OCI-LY1 (cell line): ENCODE measurements around the gene TCEAL7.

ENCODE experiments used
- H2AFZ ChIP-seq: fragments of 200-600 bp; sonication (generic), shearing (Covaris generic); 2 replicates; pipeline ENCODE4 v1.6.0; 2014; ENCODE audit warnings: antibody characterized with exemption, mild to moderate bottlenecking, low read length
- H3F3A ChIP-seq: fragments of 200-600 bp; sonication (generic), shearing (Covaris generic); 2 replicates; pipeline ENCODE4 v1.6.0; 2014; ENCODE audit warnings: mild to moderate bottlenecking, antibody characterized with exemption, low read length, moderate library complexity; ENCODE audit not compliant: insufficient read depth
- H3K27ac ChIP-seq: fragments of 200-600 bp; sonication (generic); 2 replicates; pipeline ENCODE4 v1.5.1; 2014; ENCODE audit warnings: low read length, mixed run types, mild to moderate bottlenecking, low read depth; ENCODE audit not compliant: poor library complexity, severe bottlenecking
- H3K27me3 ChIP-seq: fragments of 200-600 bp; sonication (generic); 2 replicates; pipeline ENCODE4 v1.6.0; 2014; ENCODE audit warnings: antibody characterized with exemption, mild to moderate bottlenecking, low read length, moderate library complexity; ENCODE audit not compliant: insufficient read depth
- H3K36me3 ChIP-seq: fragments of 200-600 bp; sonication (generic); 2 replicates; pipeline ENCODE4 v1.6.1; 2014; ENCODE audit warnings: mild to moderate bottlenecking, antibody characterized with exemption, low read length, moderate library complexity, mixed read lengths; ENCODE audit not compliant: insufficient read depth
- H3K4me1 ChIP-seq: fragments of 200-600 bp; sonication (generic); 2 replicates; pipeline ENCODE4 v1.5.1; 2014; ENCODE audit warnings: mild to moderate bottlenecking, low read length, moderate library complexity; ENCODE audit not compliant: insufficient read depth, severe bottlenecking
- H3K4me2 ChIP-seq: fragments of 200-600 bp; sonication (generic), shearing (Covaris generic); 2 replicates; pipeline ENCODE4 v1.6.1; 2014; ENCODE audit warnings: low read length
- H3K4me3 ChIP-seq: fragments of 200-600 bp; sonication (generic); 2 replicates; pipeline ENCODE4 v1.5.1; 2014; ENCODE audit warnings: low read length, low read depth, mild to moderate bottlenecking, mixed read lengths; ENCODE audit not compliant: poor library complexity, severe bottlenecking
- H3K79me2 ChIP-seq: fragments of 200-600 bp; shearing (Covaris generic); 2 replicates; pipeline ENCODE4 v1.6.1; 2016; ENCODE audit warnings: mixed run types, low read length, mixed read lengths; ENCODE audit not compliant: insufficient read depth
- H3K9ac ChIP-seq: fragments of 200-600 bp; sonication (generic), shearing (Covaris generic); 2 replicates; pipeline ENCODE4 v1.6.1; 2014; ENCODE audit warnings: mild to moderate bottlenecking, low read length, mixed read lengths
- H3K9me2 ChIP-seq: fragments of 200-600 bp; sonication (generic), shearing (Covaris generic); 2 replicates; pipeline ENCODE4 v1.6.1; 2014; ENCODE audit warnings: low read depth, mild to moderate bottlenecking, low read length, mixed read lengths
- H3K9me3 ChIP-seq: fragments of 200-600 bp; shearing (Covaris generic); 2 replicates; pipeline ENCODE4 v1.6.1; 2014; ENCODE audit warnings: low read length, mixed read lengths
- H4K20me1 ChIP-seq: fragments of 200-600 bp; sonication (generic), shearing (Covaris generic); 2 replicates; pipeline ENCODE4 v1.6.0; 2016; ENCODE audit warnings: mild to moderate bottlenecking, low read length; ENCODE audit not compliant: insufficient read depth
- CTCF ChIP-seq: fragments of 200-600 bp; sonication (generic), shearing (Covaris generic); IDR thresholded peaks from 2 replicates; pipeline ENCODE4 v1.5.1; 2017; ENCODE audit warnings: mild to moderate bottlenecking, antibody characterized with exemption, low read length, moderate library complexity, mixed read lengths
- EZH2 ChIP-seq: fragments of 200-600 bp; sonication (generic), shearing (Covaris generic); IDR thresholded peaks from 2 replicates; pipeline ENCODE4 v1.8.0; 2017; ENCODE audit warnings: borderline replicate concordance, mixed run types, mild to moderate bottlenecking, antibody characterized with exemption, low read length, moderate library complexity, mixed read lengths

TCEAL7 gene

GRCh38 chrX:103376979-103377324 is 46.9 kb downstream of the TCEAL7 start:
- Histone ChIP-seq H3K9ac (no peak overlapping the region), H3K27ac (no peak overlapping the region), H3K79me2 (no peaks in the 10 kb centered on the region), H3K9me2 (no peaks in the 10 kb centered on the region), H3K4me1 (no peaks in the 10 kb centered on the region), H3K36me3 (no peaks in the 10 kb centered on the region), H3F3A (no peaks in the 10 kb centered on the region), H4K20me1 (no peaks in the 10 kb centered on the region), H3K4me3 (peak overlapping the region; percentile 48), H3K4me2 (peak overlapping the region; percentile 29; the same call in 1 of the 2 replicates), H2AFZ (no peak overlapping the region), H3K9me3 (no peaks in the 10 kb centered on the region), H3K27me3 (no peaks in the 10 kb centered on the region)
- no peak for TF ChIP-seq EZH2
- no peak for TF ChIP-seq CTCF

- Histone ChIP-seq H3F3A (no peaks in the 10 kb centered on the region), H3K27ac (no peak overlapping the region), H3K9me2 (no peaks in the 10 kb centered on the region), H3K4me3 (no peak overlapping the region), H3K79me2 (no peaks in the 10 kb centered on the region), H3K27me3 (no peaks in the 10 kb centered on the region), H3K36me3 (no peaks in the 10 kb centered on the region), H3K4me1 (no peaks in the 10 kb centered on the region), H2AFZ (no peak overlapping the region), H3K9me3 (no peaks in the 10 kb centered on the region), H4K20me1 (no peaks in the 10 kb centered on the region), H3K4me2 (no peak overlapping the region), H3K9ac (no peak overlapping the region)
- TF ChIP-seq EZH2 (no peak), CTCF (no peak)
Measured at GRCh38 chrX:103378990-103379389, 49.0 kb downstream of the TCEAL7 start.
